HG03342 (cell line): ENCODE measurements around the gene TMEM179B.
"Not testable (repeated sequence)": the region's sequence is repeated elsewhere in the genome, so short reads cannot be mapped to it uniquely, and the experiment has no call there.

Experiments
- ATAC-seq: cut with Tn5 transposase; IDR thresholded peaks from one replicate; pipeline ENCODE4 v1.9.1; 2021; ENCODE audit warnings: mild to moderate bottlenecking, moderate library complexity; ENCODE audit not compliant: unreplicated experiment

TMEM179B gene

DNA sequence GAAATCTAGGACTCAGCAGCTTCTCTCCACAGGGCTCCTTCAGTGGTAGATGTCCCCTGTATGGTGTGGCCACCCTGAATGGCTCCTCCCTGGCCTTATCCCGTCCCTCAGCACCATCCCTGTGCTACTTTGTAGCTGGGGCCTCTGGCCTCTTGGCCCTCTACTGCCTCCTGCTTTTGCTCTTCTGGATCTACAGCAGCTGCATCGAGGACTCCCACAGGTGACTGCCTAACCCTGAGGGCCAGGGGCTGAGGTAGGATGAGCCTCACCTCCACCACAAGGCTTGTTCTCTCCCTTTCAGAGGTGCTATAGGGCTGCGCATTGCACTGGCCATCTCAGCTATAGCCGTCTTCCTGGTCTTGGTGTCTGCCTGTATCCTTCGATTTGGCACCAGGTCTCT, 1.8 kb downstream of the TMEM179B start:
- ATAC-seq = no peak

DNA sequence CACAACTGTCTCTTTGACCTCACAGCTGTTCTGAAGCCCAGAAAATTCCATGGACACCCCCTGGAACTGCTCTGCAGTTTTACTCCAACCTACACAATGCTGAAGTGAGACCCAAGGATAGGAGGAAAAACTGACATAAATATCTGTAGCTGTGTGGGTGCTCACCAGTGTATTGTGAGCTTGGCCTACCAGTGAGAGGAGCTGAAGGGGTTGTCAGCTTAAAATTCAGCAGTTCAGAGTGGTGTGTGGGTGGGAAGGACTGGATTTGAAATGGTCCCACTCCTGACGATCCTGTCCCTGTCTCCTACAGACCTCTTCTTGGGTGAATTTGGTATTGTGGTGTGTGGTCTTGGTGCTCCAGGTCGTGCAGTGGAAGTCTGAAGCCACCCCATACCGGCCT, 2.4 kb downstream of the TMEM179B start:
- no peak for ATAC-seq

DNA sequence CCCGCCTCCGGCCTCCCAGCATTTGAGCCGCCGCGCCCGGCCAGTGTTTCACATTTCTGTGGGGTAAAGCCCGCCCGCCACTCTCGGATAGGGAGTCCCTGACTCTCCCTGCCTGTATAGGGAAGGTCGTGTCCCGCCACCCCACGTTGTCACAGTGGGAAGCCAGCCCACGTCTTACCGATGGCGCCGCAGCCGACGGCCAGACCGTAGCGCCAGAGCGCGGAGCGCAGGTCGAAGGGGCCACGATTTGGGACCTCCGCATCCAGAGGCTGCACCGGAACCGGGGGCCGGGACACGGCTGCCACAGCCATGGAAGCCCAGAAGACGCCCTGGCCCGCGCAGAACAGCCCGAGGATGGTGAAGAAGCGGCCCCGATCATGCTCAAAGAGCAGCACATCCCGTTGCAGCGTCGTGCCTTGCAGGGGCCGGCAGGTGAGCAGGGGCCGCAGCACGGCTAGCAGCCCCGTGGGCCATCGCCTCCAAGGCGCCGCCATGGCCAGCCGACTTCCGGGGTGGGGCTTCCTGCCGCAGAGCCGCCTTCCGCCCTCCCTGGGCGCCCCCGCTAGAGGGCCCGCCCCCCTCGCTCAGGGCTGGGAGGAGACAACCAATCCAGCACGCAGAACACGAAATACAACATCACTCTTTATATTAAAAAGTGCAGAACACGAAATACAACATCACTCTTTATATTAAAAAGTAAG, 4.4 kb downstream of the TMEM179B start, which contains the start of gene TMEM223:
Gene TMEM223 (minus strand): TSS at position 506 of the 701 bp plus-strand sequence. CDS start 12 bp downstream, at position 494.
- peak; percentile 60 for ATAC-seq

DNA sequence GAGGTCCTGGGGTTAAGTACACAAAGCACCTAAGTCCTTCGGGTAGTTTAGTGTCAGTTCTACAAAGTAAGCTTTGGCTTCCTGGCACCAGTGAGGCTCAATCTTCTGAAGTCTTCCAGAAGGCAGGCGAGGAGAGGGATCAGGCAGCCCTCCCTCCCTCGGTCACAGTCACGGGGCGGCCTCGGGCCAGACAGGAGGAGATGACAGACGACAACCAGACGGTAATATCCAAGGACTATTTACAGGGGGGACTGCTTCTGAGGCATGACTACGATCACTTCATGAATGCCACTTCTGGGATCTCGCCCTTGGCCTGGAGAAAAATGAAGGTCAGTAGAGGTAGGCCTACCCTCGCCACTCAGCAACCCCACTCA, 5.0 kb downstream of the TMEM179B start:
- ATAC-seq = peak; percentile 5

DNA sequence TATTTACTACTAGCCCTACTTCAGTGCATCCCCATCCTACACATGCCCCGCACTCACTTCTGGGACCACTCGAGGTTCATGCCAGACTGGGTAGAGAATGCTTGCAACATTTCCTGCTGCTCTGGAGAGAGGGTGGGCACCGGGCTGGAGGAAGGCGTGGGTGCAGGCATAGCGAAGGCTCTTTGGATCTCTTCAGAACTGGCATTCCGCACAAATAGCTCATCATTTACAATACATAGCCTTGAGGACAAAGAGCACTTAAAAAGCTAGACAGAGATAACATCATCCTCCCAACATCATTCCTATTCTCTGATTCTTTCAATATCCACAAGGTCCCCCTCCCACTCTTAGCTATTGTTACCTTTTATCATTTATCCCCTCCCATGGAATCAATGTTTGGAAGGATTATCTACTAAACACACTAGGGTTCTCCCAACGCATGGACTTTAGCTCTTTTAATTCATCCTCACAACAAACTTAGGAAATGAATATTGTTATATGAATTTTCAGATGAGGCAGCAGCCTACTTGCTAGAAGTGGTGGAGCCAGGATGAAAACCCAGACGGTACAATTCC, 7.1 kb downstream of the TMEM179B start:
- no peak for ATAC-seq

DNA sequence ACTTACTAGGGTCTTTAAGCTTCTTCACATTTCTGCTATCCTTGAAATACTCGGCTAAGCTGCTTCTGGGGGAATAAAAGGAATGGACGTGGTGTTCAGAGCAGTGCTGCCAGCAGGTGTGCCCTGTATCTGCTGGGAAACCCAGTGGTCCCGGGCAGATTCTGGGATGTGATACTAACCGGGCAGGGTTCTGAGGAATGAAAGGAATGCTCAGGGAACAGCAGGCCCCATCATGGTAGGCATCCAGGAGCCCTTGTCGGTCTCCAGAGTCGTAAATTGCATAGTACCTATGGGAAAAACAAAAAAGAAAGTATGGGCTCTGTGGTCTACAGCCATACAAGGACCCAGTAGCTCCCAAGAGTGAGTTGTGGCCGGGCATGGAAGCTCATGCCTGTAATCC, 9.1 kb downstream of the TMEM179B start:
- no peak for ATAC-seq

DNA sequence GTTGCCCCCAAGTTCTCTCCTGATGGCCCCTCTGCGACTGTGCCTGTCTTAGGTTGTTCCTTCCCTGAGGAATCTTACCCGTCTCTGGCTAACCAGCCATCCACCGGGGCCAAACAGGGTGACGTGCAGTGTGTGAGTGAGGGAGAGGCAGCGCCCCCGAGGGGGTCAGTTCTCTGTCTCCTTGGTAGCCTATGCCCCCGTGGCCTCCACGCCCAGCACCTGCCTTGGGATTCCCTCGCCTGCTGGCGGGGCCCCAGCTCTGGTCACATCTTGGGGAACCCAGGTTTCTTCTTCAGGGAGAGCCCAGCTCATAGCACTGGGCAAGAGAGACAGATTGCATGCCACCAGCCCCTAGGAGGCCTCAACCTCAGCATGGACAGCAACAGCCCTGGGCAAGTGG, 12.3 kb downstream of the TMEM179B start:
- no peak for ATAC-seq

DNA sequence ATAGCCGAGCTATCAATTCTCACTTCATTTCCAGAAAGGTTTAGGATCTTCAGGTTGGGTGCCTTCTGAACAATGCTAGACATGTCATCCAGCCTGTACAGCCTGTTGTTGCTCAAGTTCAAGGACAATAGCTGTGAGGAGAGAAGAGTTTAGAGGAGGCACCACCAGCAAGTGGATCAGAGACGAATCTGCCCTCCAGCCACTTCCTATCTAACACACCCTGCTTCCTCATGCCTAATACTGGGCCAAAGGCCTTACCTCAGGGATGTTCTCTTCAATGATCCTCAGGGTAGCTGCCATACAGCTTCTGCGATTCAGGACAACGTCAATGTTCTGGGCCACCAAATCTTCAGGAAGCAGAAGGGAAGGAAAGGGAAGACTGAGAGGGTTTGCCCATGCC, 13.9 kb downstream of the TMEM179B start:
- ATAC-seq = no peak

DNA sequence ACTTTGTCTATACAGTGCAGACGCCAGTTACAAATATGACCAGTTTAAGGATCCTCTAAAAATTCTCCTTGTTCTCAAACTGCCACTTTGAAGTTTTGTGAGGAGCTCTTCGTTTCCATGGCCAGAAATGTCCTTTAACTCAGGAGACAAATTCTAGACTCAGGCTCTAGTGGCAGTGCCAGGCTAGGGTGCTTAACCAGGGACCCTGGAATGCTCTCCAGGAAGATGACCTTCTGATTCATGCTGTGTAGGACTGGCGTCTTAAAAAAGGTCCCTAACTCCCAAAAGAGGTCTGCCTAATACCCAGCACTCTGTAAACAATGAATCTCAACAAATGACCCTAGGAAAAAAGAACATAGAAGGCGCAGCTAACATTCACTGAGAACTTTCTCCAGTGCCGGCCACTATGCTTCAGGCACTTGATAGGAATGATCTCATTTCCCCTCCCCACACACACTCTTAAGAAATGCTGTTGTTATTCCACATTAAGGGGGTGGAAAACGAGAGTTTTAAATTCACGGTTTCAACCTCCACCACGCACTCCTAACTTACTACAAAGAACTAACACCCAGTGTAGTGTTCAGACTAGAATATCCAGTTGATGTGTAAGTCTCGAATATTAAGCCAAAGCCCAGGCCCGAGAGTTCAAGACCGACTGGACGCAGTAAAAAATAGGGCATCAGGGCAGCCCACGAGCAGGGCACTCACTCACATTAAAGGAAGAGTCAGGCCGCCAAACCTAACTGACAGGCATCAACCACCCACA, 17.3 kb downstream of the TMEM179B start:
- ATAC-seq = no peak

DNA sequence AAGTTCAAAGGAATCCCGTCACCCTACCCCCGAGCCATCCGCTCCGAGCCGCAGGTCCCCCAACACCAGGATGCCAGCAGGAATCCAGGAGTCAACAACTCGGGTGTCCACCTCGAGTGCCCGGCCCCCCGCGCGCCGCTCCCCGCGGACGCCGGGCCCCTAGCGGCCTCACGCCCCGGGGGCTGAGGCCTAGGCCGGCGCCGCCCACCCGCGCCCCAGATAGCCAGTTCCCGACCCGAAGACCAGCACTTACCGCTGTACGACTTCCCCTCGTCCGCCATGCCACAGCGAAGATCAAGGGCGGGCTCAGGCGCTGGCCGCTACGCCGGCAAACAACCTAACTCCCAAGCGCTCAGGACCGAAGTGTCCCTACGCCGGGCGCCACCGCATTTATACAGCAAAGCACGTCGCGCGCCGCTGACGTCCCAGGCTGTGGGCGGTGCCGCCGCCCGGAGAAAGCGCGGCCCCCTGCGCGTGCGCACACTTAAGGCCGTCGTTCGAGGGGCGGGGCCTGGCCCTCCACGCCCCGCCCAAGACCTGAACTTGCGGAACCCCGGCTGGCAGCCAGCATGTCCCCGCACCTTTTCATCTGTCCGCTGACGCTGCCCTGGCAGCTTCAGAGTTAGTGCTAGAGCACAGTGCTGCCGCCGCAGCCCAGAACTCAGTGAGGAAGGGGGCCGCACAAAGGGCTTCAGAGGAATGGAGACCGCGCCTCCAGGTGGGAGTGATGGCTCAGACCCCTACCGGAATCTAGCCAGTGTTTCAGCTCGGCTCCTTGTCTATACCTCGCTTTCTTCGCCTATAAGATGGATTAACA, 18.1 kb downstream of the TMEM179B start, which contains the start of gene NXF1:
Gene NXF1 (minus strand): TSS at position 365 of the 817 bp plus-strand sequence. CDS start 84 bp downstream, at position 281.
- peak; percentile 81 for ATAC-seq

DNA sequence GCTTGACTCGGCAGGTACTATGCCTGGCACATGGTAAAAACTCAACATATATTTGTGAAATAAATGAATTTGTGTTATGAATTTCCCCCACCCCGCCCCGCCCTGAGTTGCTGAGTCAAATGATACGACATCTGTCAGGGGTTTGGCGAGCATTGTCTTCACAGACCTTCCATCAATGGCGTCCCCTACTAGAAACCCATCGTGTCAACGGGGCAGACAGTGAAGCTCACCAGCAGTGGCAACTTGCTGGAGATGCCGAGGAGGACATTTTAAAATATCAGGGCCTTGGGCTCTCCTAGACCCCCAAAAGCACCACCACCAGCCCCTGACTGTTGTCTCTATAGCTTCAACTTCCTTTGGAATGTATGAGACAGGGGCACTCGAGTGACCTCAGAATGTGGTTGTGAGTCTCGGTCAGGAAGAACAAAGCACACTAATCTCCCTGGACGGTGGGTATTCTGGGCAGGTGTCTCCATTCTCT, 18.8 kb downstream of the TMEM179B start:
- ATAC-seq = no peak

DNA sequence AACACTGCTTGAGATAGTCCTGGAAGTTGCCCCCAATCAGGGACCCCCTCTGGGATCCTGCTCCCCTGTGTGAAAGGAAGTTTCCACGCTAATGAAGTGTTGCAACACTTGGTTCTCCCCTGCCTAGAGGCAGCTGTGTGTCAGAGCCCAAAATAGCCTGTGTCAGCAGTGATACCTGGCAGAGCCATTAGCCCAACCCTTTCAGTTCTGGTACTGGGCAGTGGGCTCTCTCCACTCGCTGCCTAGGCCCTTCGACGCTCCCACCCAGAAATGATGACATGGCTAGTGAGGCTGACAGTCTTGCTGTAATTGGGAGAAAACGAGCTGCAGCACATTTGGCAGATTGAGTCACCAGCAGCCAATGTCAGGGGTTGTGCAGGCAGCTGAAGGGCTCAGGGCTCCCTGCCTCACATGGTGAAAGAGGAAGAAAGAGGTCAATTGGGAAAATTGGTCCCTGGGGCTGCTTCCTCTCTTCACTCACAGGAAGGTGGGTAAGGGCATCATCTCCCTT, 19.5 kb downstream of the TMEM179B start:
- ATAC-seq = no peak

DNA sequence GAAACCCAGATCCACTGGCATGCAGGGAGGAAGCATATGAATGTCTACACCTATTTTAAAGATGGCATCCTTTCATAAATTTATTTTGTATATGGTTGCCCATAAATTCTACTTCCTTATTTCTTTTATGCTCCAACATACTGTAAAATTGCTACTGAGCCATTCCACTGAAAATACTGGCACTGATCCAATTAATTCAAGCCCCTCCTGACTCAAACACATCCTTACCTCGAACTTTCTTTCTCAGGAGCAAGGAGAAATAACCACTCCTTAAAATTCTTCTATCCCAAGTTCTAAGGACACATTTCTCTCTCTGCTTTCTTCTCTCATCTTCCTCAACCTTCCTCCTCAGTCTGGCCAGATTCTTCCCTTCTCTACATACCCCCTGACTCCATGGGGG, 23.5 kb downstream of the TMEM179B start:
- no peak for ATAC-seq

DNA sequence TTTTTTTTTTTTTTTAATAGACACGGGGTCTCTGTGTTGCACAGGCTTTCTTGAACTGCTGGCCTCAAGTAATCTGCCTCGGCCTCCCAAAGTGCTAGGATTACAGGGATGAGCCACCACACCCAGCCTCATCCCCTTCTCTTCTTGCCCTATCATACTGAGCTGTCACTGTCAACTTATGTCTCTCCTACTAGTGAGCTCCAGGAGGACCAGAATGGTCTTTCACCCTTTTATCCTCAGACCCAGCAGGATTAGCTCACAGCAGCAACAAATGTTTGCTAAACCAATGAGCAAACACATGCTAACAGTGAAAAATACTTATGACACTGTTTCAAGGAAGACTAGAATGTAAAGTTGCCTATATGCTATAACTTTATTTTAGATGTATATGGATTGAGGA, 24.5 kb downstream of the TMEM179B start:
- ATAC-seq = no peak

DNA sequence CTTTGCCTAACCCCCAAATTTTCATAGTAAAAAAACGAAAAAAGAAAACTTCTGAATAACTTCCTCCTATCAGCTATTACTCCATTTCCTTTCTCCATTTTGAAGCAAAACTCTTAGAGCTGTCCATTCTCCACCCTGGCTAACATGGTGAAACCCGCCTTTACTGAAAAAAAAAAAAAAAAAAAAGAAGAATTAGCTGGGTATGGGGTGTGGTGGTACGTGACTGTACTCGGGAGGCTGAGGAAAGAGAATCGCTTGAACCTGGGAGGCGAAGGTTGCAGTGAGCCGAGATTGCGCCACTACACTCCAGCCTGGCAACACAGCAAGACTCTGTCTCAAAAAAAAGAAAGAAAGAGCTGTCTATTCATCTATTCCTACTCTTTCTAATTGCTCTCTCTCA, 29.4 kb downstream of the TMEM179B start:
- no peak for ATAC-seq

DNA sequence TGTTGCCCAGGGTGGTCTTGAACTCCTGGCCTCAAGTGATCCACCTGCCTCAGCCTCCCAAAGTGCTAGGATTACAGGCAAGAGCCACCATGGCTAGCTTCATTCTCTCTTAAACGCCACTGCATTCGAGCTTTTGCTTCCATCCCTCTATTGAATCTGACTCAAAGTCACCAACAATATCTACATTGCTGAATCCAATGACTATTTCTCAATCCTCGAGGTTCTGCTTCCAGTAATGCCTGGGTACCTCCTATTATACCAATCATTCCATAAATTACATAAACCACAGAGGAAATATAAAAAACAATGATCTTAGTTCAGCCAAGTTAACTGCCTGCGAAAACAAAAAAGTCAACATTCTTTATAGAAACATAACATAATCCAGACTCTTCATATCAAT, 29.9 kb downstream of the TMEM179B start:
- ATAC-seq = no peak

DNA sequence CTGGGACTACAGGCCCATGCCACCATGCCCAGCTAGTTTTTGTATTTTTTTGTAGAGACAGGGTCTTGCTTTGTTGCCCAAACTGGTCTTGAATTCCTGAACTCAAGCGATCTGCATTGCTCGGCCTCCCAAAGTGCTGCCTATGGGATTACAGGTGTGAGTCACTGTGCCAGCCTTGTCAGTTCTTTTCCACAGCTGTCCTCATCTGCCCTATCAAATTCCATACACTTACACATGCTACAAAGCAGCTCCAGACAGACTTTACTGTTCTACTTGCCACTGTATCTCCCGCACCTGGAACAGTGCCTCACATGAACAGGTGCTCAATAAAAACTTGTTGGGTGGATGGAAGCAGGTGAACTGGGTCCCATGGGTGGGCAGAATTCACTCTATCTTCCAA, 36.5 kb downstream of the TMEM179B start:
- ATAC-seq = no peak

DNA sequence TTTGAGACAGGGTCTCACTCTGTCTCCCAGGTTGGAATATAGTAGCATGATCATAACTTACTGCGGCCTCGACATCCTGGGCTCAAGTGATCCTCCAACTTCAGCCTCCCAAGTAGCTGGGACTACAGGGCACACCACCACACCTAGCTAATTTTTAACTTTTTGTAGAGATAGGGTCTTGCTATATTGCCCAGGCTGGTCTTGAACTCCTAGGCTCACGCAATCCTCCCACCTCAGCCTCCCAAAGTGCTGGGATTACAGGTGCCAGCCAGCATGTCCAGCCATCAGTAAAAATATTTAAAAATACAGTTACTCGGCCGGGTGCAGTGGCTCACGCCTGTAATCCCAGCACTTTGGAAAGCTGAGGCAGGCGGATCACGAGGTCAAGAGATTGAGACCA, 40.9 kb downstream of the TMEM179B start:
- not testable (repeated sequence) for ATAC-seq

DNA sequence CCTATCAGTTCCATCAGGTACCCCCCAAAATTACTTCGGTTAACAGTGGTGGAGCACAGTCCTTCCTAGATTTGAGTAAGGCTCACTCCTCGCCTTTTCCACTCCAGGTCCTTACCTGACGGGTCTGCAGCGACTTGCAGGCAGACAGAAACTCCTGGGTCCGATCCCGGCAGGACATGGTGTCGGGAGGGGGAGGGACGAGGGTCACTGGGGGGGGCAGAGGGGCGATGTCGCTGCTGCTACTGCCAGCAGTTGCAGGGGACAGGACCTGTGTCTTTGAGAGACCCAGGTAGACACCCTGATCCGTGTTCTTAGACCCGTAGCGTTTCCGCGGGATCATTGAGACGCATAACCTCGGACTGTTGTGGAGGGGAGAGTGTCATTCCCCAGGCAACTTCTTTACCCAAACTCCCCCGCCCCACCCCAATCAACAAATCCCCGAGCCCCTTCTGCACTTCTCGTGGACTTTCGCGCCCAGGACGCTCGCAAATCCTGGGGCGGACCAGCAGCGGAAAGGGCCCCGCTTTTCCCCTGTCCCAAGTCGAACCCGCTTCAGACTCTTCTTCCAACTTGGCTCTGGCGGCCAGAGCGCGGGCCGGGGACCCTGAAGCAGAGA, 43.8 kb downstream of the TMEM179B start:
- ATAC-seq = peak; percentile 14
